Coronary artery (tissue), 2 donors: ENCODE results near the gene CTPS1.
A peak's percentile ranks its signal among the peaks of the same experiment; 100 is the strongest.

Experiments
- DNase-seq: peaks from one replicate; pipeline ENCODE4 v3.0.0-alpha.2; 2017; ENCODE audit warnings: low spot score
- H3K27ac ChIP-seq, 2 donors: fragments of 200-600 bp; sonication (generic); one replicate each; pipeline ENCODE4 v1.5.1; 2016 to 2019
- H3K4me3 ChIP-seq: fragments of 200-600 bp; sonication (generic); 2 replicates; pipeline ENCODE4 v1.5.1; 2016; ENCODE audit warnings: mild to moderate bottlenecking, moderate library complexity
- TF ChIP-seq, protein P1 (sequence below): fragments of 200-600 bp; sonication (generic); IDR thresholded peaks from one replicate; pipeline ENCODE4 v1.5.1; 2019; ENCODE audit warnings: antibody characterized with exemption

Gene CTPS1

DNA sequence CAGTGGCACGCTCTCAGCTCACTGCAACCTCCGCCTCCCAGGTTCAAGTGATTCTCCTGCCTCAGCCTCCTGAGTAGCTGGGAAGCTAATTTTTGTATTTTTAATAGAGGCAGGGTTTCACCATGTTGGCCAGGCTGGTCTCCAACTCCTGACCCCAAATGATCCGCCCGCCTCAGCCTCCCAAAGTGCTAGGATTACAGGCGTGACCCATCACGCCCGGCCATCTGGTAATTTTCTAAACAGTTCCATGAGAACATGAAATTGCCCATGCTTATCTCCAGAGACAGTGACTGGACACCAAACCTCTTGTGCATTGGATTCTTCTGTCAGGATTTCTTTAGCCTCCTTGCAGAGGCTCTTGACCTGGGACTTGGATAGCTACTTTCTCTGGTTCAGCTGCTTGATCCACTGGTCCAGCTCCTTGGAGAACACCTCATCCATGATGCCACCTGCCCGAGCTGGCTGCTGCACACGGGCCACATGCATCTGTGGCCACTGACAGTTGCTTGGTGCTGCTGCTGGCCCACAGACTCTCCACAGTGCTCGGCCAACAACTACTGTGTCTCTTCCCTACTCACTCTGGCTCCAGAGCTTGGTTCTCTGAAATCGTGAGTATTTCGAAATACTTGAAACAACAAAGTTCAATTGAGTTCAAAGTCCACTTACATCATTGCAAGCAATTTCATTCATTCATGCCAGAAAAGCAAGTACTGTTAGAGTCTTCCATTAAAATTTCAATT is 40.0 kb upstream of the CTPS1 start:
- Histone ChIP-seq H3K27ac (peak overlapping the region in 1 of 2 donors; percentile 43), H3K4me3 (no peak overlapping the region)
- no peak for DNase-seq
- TF ChIP-seq, protein P1, sequence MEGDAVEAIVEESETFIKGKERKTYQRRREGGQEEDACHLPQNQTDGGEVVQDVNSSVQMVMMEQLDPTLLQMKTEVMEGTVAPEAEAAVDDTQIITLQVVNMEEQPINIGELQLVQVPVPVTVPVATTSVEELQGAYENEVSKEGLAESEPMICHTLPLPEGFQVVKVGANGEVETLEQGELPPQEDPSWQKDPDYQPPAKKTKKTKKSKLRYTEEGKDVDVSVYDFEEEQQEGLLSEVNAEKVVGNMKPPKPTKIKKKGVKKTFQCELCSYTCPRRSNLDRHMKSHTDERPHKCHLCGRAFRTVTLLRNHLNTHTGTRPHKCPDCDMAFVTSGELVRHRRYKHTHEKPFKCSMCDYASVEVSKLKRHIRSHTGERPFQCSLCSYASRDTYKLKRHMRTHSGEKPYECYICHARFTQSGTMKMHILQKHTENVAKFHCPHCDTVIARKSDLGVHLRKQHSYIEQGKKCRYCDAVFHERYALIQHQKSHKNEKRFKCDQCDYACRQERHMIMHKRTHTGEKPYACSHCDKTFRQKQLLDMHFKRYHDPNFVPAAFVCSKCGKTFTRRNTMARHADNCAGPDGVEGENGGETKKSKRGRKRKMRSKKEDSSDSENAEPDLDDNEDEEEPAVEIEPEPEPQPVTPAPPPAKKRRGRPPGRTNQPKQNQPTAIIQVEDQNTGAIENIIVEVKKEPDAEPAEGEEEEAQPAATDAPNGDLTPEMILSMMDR: no peak

DNA sequence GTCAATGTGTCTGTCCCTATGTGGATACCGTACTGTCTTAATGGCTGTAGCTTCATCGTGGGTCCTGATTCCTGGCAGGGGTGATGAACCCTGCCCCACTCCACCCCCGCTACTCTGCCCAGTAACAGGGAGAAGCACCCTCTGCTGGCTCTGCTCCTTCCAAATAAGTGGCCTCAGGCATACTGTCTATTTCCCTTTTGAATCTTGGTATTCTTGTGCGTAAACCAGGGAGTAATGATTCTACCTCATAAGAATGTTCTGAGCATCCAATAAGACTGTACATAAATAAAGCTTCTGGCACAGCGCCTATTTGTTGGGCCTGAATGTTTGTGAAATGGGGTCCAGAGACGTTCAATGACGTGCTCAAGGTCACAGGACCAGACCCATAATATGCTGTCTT is 35.2 kb upstream of the CTPS1 start:
- Histone ChIP-seq H3K4me3 (peak overlapping the region; percentile 42), H3K27ac (peak overlapping the region; percentile 93 to 95)
- peak; percentile 83 for DNase-seq
- TF ChIP-seq, protein P1: no peak

DNA sequence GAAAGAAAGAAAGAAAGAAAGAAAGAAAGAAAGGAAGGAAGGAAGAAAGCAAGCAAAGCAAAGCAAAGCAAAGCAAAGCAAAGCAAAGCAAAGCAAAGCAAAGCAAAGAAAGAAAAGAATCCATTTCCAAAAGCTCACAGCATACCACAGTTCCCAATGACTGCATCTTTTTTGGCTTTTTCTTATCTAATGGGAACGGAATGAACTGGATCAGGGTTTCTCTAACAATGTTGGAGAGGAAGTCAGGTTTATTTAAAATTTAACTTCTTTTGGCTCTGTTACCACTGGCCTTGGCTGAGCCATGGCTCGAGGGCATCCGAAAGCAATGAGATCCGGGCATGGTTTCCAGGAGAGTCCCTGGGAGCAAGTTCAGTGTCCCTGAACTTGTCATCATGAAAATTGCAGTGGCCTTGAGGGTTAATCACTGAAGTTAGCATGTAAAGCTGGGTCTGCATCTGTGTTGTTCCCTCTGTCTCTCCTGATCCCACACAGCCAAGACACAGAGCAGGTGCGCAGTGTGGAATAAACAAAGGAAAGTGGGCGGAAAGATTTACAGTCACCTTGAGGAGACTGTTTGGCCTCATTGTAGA is 34.6 kb upstream of the CTPS1 start:
- no peak for DNase-seq
- Histone ChIP-seq H3K27ac (peak overlapping the region; percentile 93 to 95), H3K4me3 (peak overlapping the region; percentile 28)
- TF ChIP-seq, protein P1: no peak

DNA sequence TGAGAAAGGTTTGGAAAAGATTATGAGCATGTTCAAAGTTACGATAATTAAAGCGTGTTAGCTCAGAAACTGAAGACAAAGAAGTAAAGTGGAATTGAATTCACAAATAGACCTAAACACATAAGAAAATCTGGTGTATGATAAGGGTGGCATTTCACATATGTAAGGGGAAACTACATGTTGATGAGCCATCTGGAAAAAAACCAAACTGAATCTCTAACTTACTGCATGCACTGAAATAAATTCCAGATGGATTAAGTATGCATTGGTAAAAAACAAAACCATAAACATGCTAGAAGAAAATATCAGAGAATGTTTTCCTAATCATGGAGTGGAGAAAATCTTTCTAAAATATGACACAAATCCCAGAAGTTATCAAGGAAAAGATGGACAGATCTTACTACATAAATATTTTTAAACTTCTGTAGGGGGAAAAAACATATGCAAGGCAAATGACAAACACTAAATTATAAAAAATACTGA is 34.0 kb upstream of the CTPS1 start:
- peak overlapping the region; percentile 87 to 93 for H3K27ac ChIP-seq

DNA sequence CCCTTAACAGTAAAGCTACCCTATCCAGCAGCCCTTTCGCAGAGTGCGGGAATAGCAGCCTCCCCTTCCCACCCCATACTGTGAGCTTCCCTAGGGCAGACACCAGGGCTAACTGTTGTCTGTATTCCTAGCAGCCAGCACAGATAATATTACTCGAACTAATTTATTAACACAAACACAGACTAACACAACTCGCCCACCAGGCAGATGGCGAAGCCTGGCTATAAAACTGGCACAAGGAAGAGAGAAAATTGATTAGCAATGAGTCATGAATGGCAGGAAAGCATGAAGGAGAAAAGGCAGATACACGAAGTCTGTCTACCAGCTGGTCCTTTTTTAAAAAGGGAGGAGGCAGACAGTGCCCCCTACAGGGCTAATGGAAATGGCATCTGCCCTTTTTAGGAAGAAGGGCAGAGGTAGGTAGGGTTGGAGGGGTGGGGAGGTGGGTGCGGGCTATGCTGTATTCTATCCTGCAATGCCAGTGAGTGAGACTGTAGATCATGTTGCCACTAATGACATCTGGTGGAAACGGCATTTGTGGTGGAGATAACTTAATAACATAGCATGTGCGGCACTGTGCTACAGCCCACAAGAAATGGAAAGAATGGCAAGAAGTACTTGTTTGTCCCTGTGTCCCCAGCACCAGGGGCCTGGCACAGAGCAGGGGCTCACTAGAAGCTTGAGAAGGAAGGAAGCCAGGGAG is 30.6 kb upstream of the CTPS1 start:
- Histone ChIP-seq H3K27ac (peak overlapping the region; percentile 45 to 78), H3K4me3 (no peak overlapping the region)
- peak; percentile 77 for DNase-seq
- TF ChIP-seq, protein P1: peak; percentile 86

More for the DNA sequence above, 34.0 kb upstream of the CTPS1 start:
- DNase-seq: no peak
- peak overlapping the region; percentile 28 for H3K4me3 ChIP-seq
- TF ChIP-seq, protein P1: no peak

DNA sequence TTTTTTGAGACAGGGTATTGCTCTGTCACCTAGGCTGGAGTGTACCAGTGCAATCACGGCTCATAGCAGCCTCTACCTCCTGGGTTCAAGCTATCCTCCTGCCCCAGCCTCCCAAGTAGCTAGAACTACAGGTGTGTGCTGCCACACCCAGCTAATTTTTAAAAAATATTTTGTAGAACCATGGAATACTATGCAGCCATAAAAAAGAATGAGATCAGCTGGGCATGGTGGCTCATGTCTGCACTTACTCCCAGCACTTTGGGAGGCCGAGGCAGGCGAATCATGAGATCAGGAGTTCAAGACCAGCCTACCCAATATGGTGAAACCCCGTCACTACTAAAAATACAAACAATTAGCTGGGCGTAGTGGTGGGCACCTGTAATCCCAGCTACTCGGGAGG is 29.9 kb upstream of the CTPS1 start:
- TF ChIP-seq, protein P1: no peak
- Histone ChIP-seq H3K4me3 (no peak overlapping the region), H3K27ac (peak overlapping the region in 1 of 2 donors; percentile 45)
- no peak for DNase-seq
